Left ventricle myocardium inferior (tissue), 1 donor: ENCODE measurements around the gene SAPCD2. TPM values are rescaled to one million over a fixed set of nuclear protein-coding genes. Genes with fewer than 3 reads are reported as not detected.
A peak's percentile ranks its signal among the peaks of the same experiment; 100 is the strongest.

Source experiments
- DNase-seq: peaks from one replicate; pipeline ENCODE4 v3.0.0-alpha.2; 2020
- H3K27ac ChIP-seq: fragments of 200-600 bp; replicated peaks from 2 replicates; pipeline ENCODE4 v1.8.0; 2021
- H3K27me3 ChIP-seq: fragments of 200-600 bp; 2 replicates; pipeline ENCODE4 v1.8.0; 2021; ENCODE audit warnings: low read depth
- H3K36me3 ChIP-seq: fragments of 200-600 bp; 2 replicates; pipeline ENCODE4 v1.8.0; 2021
- H3K4me1 ChIP-seq: fragments of 200-600 bp; 2 replicates; pipeline ENCODE4 v1.8.0; 2021
- H3K4me3 ChIP-seq: fragments of 200-600 bp; 2 replicates; pipeline ENCODE4 v1.8.0; 2021; ENCODE audit warnings: mild to moderate bottlenecking, moderate library complexity
- H3K9me3 ChIP-seq: fragments of 200-600 bp; replicated peaks from 2 replicates; pipeline ENCODE4 v1.8.0; 2021
- intact Hi-C: fragments of 100-400 bp; cut with micrococcal nuclease; formaldehyde crosslinking; loops from one replicate; pipeline ENCODE4 v1.11.0; 2022
- total RNA-seq: library from RNA; stranded (reverse); fragmentation: NEBNext Ultra II Directional; extraction: Animal tissue kit (Norgen Biotek cat#: 25700); gene quantifications from one replicate; pipeline ENCODE4 v1.2.1, GENCODE V29; 2021
- TF ChIP-seq, protein P1 (sequence below): fragments of 200-600 bp; IDR thresholded peaks from 2 replicates; pipeline ENCODE4 v1.8.0; 2021; ENCODE audit warnings: antibody characterized with exemption, mild to moderate bottlenecking, borderline replicate concordance
- donor health status: DM: no; HTN: yes; CAD: no; lungs with severe emphysema.

Gene SAPCD2
- total RNA-seq, 1 donor from 2014 or later, result 0.25 TPM

DNA sequence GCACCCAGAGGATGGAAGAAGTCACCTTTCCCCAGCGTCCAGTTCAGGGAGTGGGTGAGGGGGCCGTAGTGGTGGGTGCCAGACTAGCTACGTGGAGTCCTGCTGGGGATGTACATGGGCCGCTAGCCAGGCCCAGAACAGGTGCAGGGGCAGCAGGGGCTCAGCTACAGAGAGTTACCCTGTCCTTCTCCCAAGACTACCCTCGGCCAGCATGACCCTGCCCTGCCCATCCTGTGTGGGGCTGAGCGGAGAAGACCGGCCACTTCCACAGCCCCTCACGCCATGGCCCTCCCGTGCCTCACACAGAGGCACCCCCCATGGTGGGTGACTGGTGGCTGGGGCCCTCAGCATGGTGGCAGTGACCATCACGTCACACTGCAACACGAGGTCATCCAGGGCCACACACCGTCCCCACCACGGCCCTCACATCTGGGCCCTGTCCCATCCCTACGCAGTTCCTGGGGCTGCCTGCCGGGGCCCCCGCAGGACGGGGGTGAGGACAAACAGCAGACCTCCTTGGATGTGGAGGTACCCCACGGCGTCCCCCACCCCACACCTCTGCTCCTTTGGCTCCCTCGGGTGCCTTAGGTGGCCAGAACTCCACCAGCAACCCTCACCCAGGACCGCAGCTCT is 45.2 kb upstream of the SAPCD2 start:
- TF ChIP-seq, protein P1, sequence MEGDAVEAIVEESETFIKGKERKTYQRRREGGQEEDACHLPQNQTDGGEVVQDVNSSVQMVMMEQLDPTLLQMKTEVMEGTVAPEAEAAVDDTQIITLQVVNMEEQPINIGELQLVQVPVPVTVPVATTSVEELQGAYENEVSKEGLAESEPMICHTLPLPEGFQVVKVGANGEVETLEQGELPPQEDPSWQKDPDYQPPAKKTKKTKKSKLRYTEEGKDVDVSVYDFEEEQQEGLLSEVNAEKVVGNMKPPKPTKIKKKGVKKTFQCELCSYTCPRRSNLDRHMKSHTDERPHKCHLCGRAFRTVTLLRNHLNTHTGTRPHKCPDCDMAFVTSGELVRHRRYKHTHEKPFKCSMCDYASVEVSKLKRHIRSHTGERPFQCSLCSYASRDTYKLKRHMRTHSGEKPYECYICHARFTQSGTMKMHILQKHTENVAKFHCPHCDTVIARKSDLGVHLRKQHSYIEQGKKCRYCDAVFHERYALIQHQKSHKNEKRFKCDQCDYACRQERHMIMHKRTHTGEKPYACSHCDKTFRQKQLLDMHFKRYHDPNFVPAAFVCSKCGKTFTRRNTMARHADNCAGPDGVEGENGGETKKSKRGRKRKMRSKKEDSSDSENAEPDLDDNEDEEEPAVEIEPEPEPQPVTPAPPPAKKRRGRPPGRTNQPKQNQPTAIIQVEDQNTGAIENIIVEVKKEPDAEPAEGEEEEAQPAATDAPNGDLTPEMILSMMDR, result no peak
- intact Hi-C loops, result loop anchor here (5.0 kb wide), 1 partner anchor 122 kb away; no protein-coding TSS in a partner anchor
- no peaks in the 10 kb centered on the region for H3K27me3 ChIP-seq
- H3K36me3 ChIP-seq, result peaks cover 22% of the 10 kb centered on the region
- peak overlapping the region; percentile 92 for H3K27ac ChIP-seq
- H3K9me3 ChIP-seq, result no peaks in the 10 kb centered on the region
- DNase-seq, result no peak
- peaks cover 46% of the 10 kb centered on the region for H3K4me1 ChIP-seq
- peak overlapping the region; percentile 94 for H3K4me3 ChIP-seq

DNA sequence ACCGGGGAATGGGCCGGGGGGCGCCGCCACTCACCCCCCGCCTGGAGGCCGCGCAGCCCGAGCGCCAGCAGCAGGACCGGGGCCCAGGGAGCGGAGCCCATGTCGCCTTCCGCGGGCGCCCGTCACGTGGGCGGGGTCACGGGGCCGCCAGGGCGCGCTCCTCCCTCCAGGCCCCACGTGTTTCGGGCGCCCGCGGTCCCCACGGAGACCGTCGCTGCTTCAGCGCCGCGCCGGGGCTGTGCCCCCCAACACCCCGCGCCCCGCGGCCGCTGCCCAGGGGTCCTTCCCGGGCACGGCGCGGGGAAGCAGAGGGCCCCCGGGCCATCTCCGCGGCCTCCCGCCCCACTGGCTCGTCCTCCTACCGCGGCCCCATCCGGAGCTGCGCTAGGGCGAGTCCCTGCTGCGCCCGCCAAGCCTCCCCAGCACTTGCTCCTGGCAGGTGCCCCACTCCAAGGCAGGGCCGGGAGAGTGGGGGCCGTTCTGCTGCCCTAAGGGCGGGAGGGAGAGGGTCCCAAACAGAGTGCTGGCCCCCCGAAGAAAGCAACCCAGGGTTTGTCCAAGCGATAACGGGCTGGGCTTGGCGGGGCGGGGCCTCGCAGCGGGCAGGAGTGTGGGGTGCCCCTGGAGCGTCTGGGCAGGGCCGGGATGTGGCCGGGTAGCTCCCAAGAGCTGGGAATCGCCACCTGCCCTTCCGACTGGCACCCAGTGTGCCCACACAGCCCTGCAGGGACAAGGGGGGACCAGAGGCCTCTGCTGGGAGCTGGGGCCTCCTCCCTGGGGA is 44.4 kb upstream of the SAPCD2 start, which contains the start of gene DPP7:
TSS of gene DPP7 (minus strand) at position 121 of the 781 bp plus-strand sequence. CDS start at position 101, 20 bp downstream.
- Histone ChIP-seq H3K4me3 (peak within 1 kb of the TSS; percentile 94), H3K4me1 (peaks cover 46% of the 10 kb centered on the region), H3K36me3 (peaks cover 27% of the 10 kb centered on the region), H3K27ac (peak within 1 kb of the TSS; percentile 92), H3K9me3 (no peaks in the 10 kb centered on the region), H3K27me3 (no peaks in the 10 kb centered on the region)
- intact Hi-C loops, result loop anchor here (5.0 kb wide), 1 partner anchor 122 kb away; no protein-coding TSS in a partner anchor
- TF ChIP-seq, protein P1, result no peak
- DNase-seq, result peak; percentile 82

DNA sequence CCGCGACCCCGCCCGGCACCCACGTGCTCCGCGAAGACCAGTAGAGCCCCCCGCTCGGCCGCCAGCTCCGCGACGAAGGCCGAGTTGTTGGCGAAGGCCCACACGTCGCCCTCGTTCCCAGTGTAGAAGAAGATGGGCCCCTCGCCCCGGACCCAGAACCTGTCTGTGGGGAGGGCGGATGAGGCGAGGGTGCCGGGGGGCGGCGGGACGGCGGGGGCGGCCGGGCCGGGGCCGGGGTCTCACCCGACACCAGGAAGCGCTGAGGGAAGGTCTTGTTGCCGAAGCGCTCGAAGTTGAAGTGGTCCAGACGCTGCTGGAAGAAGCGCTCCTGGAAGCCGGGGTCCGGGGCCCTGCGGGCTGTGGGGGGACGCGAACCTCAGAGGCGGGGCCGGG is 43.9 kb upstream of the SAPCD2 start:
- intact Hi-C loops, result no loop called here

DNA sequence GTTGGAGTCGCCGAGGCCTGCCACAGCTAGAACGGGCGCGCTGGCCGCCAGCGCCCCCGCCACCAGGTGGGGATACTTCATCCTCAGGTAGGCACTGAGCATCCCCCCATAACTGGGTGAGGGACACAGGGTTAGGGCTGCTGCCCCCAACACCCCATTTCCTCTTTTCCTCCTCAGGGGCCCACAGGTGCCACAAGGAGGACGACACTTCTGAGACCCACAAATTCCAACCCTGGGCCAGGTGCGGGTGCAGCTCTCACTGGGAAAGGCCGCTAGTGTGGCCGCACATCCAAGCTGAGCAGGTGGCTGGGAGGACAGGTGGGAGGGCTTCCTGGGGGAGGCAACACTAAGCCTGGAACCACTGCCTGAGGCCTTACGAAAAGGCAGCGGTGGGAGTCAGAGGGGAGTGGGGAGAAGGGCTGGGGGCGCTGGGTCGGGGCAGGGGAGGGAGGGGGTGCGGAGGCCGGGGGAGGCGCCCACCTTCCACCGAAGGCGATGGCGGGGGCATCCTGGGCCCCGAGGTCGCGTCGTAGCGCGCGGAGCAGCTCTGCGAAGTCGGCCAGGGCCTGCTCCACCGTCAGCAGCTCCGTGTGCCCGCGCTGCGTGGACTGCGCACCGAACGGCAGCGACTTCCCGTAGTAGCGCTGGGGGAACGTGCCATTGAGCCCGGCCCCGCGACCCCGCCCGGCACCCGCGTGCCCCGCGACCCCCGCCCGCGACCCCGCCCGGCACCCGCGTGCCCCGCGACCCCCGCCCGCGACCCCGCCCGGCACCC is 43.2 kb upstream of the SAPCD2 start:
- Histone ChIP-seq H3K4me3 (peak overlapping the region; percentile 94), H3K9me3 (no peaks in the 10 kb centered on the region), H3K36me3 (peaks cover 40% of the 10 kb centered on the region), H3K4me1 (peaks cover 45% of the 10 kb centered on the region), H3K27ac (no peak overlapping the region), H3K27me3 (no peaks in the 10 kb centered on the region)
- intact Hi-C loops, result no loop called here
- TF ChIP-seq, protein P1, result no peak
- DNase-seq, result no peak

More for the DNA sequence above, 43.9 kb upstream of the SAPCD2 start:
- TF ChIP-seq, protein P1, result no peak
- H3K36me3 ChIP-seq, result peaks cover 33% of the 10 kb centered on the region
- H3K27me3 ChIP-seq, result no peaks in the 10 kb centered on the region
- no peaks in the 10 kb centered on the region for H3K9me3 ChIP-seq
- no peak for DNase-seq
- peak overlapping the region; percentile 92 for H3K27ac ChIP-seq
- peaks cover 46% of the 10 kb centered on the region for H3K4me1 ChIP-seq
- H3K4me3 ChIP-seq, result peak overlapping the region; percentile 94
